Cardiac muscle cell (in vitro differentiated cells and primary cell): ENCODE data around the gene CCDC93. TPM values are rescaled to one million over a fixed set of nuclear protein-coding genes. Genes with fewer than 3 reads are reported as not detected.

Experiments
- DNase-seq, 2 donors: peaks; one replicate each; pipeline versions ENCODE4 v3.0.0 to v3.0.0-alpha.2; 2010 to 2017; ENCODE audit warnings: low read depth in 1 of 2, low spot score in 1 of 2
- H3K27ac ChIP-seq: fragments of 200-600 bp; sonication (generic); 2 replicates; pipeline ENCODE4 v1.5.1; 2016
- H3K27me3 ChIP-seq: fragments of 200-600 bp; sonication (generic); 2 replicates; pipeline ENCODE4 v1.6.0; 2016; ENCODE audit warnings: control low read depth
- H3K36me3 ChIP-seq: fragments of 200-600 bp; sonication (generic); 2 replicates; pipeline ENCODE4 v1.5.1; 2016; ENCODE audit warnings: control low read depth
- H3K4me1 ChIP-seq: fragments of 200-600 bp; sonication (generic); 2 replicates; pipeline ENCODE4 v1.8.1; 2017; ENCODE audit warnings: low read depth, mild to moderate bottlenecking, mixed run types
- H3K4me3 ChIP-seq: fragments of 200-600 bp; sonication (generic); 2 replicates; pipeline ENCODE4 v1.5.1; 2016; ENCODE audit warnings: mild to moderate bottlenecking
- H3K9me3 ChIP-seq: fragments of 200-600 bp; sonication (generic); 2 replicates; pipeline ENCODE4 v1.5.1; 2017; ENCODE audit warnings: low read depth, mild to moderate bottlenecking, control low read depth
- polyA plus RNA-seq: library from polyadenylated mRNA; unstranded; fragments of >200 nt; fragmentation: Nextera tagmentation; extraction: Ambion mirVana; gene quantifications from 2 replicates; pipeline ENCODE4 v1.2.1, GENCODE V29; 2016
- total RNA-seq: library from RNA; depleted of rRNA; stranded (reverse); fragments of >200 nt; gene quantifications from 2 replicates; pipeline ENCODE4 v1.2.3, GENCODE V29; 2016
- TF ChIP-seq, protein P1 (sequence below): IDR thresholded peaks from 2 replicates; pipeline ENCODE4 v1.5.1; 2012; ENCODE audit warnings: low read depth, mild to moderate bottlenecking, low read length

CCDC93 gene
- total and polyA plus RNA-seq, 2 experiments from 2014 or later, result 16.9 to 20.8 TPM

DNA sequence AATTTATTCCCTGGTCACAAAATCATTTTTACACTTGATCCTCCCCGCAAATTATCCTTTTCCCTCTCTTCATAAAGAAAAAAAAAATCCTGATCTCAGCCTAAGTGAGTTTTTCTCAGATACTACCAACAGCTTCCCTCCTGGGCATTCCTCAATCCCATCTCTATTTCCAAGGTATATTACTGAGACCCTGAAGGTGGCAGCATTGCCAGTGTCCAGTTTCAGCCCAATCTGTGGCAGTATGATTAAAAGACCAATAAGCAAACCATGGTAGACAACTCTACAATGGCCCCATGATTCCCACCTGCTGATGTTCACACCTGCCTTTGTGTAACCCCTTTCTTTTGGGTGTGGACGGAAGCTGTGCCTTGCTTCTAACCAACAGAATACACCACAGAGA is 45.1 kb downstream of the CCDC93 start:
- TF ChIP-seq, protein P1, sequence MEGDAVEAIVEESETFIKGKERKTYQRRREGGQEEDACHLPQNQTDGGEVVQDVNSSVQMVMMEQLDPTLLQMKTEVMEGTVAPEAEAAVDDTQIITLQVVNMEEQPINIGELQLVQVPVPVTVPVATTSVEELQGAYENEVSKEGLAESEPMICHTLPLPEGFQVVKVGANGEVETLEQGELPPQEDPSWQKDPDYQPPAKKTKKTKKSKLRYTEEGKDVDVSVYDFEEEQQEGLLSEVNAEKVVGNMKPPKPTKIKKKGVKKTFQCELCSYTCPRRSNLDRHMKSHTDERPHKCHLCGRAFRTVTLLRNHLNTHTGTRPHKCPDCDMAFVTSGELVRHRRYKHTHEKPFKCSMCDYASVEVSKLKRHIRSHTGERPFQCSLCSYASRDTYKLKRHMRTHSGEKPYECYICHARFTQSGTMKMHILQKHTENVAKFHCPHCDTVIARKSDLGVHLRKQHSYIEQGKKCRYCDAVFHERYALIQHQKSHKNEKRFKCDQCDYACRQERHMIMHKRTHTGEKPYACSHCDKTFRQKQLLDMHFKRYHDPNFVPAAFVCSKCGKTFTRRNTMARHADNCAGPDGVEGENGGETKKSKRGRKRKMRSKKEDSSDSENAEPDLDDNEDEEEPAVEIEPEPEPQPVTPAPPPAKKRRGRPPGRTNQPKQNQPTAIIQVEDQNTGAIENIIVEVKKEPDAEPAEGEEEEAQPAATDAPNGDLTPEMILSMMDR, result peak; percentile 8
- H3K27me3 ChIP-seq, result no peaks in the 10 kb centered on the region
- no peak overlapping the region for H3K4me3 ChIP-seq
- peaks cover 9% of the 10 kb centered on the region for H3K36me3 ChIP-seq
- no peak for DNase-seq
- H3K4me1 ChIP-seq, result no peaks in the 10 kb centered on the region
- no peak overlapping the region for H3K27ac ChIP-seq
- H3K9me3 ChIP-seq, result no peaks in the 10 kb centered on the region

DNA sequence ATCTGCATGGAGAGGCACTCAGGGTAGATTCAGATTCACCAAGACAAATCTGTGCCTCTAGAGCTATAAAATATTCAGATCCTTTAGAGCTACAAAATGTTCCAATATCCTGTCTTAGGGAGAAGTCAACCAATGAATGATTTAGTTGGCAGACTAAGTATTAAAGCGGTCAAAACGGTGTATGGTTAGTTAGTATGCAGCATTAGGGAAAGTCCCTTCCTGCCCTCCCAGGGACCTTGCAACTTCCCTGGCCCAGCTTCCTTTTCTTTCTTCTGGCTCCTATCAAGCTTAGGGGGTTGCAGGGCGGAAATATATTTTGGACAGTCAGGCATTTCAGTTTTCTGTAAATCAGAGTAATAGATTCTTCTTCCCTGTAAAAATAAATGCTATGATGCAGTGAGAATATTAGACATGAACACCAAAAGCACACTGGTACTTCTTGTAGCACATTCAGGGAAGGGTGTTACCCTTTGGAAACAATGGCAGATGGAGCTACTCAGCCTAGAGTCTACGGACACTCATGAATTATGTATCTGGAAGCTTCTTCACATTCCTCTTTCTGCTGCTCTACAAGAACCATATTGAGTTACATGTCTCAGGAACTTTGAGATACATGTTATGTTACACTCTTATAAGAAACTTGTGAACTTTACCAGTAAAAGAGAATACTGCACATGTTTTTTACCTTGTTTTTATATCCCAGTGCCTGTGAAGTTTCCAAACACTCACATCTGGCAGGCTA is 45.7 kb downstream of the CCDC93 start:
- H3K36me3 ChIP-seq, result peaks cover 9% of the 10 kb centered on the region
- H3K27ac ChIP-seq, result no peak overlapping the region
- H3K4me1 ChIP-seq, result no peaks in the 10 kb centered on the region
- no peaks in the 10 kb centered on the region for H3K9me3 ChIP-seq
- H3K27me3 ChIP-seq, result no peaks in the 10 kb centered on the region
- TF ChIP-seq, protein P1, result no peak
- no peak for DNase-seq
- H3K4me3 ChIP-seq, result no peak overlapping the region

GRCh38 chr2:117963446-117963845 is 50.4 kb downstream of the CCDC93 start:
- Histone ChIP-seq H3K27ac (no peak overlapping the region), H3K36me3 (peaks cover 8% of the 10 kb centered on the region), H3K4me1 (no peaks in the 10 kb centered on the region), H3K9me3 (no peaks in the 10 kb centered on the region), H3K4me3 (no peak overlapping the region), H3K27me3 (no peaks in the 10 kb centered on the region)
- TF ChIP-seq, protein P1, result no peak
- no peak for DNase-seq

GRCh38 chr2:117961201-117961600 is 52.7 kb downstream of the CCDC93 start:
- no peaks in the 10 kb centered on the region for H3K27me3 ChIP-seq
- DNase-seq, result no peak
- peaks cover 22% of the 10 kb centered on the region for H3K36me3 ChIP-seq
- H3K4me1 ChIP-seq, result no peaks in the 10 kb centered on the region
- no peak overlapping the region for H3K27ac ChIP-seq
- TF ChIP-seq, protein P1, result no peak
- no peak overlapping the region for H3K4me3 ChIP-seq
- no peaks in the 10 kb centered on the region for H3K9me3 ChIP-seq

GRCh38 chr2:117960231-117960630 is 53.6 kb downstream of the CCDC93 start:
- Histone ChIP-seq H3K4me3 (no peak overlapping the region), H3K9me3 (no peaks in the 10 kb centered on the region), H3K27me3 (no peaks in the 10 kb centered on the region), H3K36me3 (peaks cover 27% of the 10 kb centered on the region), H3K27ac (no peak overlapping the region), H3K4me1 (no peaks in the 10 kb centered on the region)
- TF ChIP-seq, protein P1, result no peak
- DNase-seq, result peak in 1 of 2 donors; percentile 25
